ENCODE measurements around the gene MAPK4. TPM values are rescaled to one million over a fixed set of nuclear protein-coding genes. Genes with fewer than 3 reads are reported as not detected.
"Not testable (repeated sequence)": the region's sequence is repeated elsewhere in the genome, so short reads cannot be mapped to it uniquely, and the experiment has no call there.

Gene MAPK4
- total RNA-seq, 1 donor from 2014 or later = not detected

DNA sequence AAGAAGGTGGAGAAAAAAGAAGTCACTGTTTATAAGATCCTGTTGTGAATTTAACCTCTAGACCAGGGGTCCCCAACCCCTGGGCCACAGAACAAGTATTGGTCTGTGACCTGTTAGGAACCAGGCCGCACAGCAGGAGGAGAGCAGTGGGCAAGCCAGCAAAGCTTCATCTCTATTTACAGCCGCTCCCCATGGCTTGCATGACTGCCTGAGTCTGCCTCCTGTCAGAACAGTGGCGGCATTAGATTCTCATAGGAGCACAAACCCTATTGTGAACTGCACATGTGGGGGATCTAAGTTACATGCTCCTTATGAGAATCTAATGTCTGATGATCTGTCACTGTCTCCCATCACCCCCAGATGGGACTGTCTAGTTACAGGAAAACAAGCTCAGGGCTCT is 13.3 kb downstream of the MAPK4 start:
- not testable (repeated sequence) for DNase-seq (ENCODE audit: extremely low read depth, low read depth, low spot score)

DNA sequence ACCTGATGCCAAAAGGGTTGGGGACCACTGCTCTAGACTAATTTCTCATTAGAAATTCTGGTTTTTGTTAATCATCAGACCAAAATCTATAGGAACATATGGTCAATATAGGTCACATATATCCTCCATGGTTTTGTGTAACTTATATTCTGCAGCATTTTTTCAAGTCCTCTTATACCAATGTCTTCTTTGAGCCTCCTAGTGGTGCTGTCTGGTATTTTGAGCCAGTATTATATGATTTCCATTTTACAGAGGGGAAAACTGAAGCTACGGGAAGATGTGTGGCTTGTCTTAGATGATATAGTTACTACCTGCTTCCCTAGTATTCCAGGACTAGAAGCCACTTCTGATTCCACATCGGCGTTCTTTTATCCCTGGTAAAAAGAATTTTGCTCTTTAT is 13.8 kb downstream of the MAPK4 start:
- DNase-seq (ENCODE audit: extremely low read depth, low read depth, low spot score) = no peak

GRCh38 chr18:50578030-50578429 is 18.1 kb downstream of the MAPK4 start:
- no peak for DNase-seq (ENCODE audit: extremely low read depth, low read depth, low spot score)

GRCh38 chr18:50578651-50579050 is 18.8 kb downstream of the MAPK4 start:
- DNase-seq (ENCODE audit: extremely low read depth, low read depth, low spot score) = no peak

DNA sequence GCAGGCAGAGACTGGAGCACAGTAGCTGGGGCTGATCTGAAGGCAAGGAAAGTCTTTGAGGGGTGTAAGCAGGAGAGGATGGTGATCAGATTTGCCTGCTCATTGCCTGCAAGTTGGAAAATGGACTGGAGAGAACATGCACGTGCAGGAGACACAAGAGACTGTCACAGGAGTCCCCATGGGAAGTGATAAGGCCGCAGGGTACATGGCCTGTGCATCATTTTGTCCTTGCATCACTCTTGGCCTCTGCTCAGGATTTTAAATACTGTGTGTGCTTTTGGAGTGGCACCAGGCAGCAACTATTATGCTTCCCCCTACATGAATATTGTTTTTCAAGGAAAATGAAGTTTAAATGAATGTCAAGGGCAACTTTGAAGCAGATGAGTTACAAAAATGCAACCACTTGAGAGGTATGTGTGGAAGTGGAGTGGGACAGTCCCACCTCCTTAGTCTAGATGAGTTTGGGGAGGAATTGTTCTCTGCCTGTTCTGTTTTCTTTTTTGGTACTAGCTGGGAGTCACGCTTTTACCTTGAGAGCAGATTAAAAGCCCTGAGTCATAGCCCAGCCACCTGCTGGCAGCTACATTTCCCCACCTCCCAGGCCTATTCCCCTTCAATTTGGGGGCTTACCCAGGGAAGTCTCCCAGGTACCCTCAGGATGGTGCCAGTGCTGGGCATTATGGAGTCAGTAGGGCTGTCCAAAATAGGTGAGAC is 19.3 kb downstream of the MAPK4 start:
- DNase-seq (ENCODE audit: extremely low read depth, low read depth, low spot score) = no peak

DNA sequence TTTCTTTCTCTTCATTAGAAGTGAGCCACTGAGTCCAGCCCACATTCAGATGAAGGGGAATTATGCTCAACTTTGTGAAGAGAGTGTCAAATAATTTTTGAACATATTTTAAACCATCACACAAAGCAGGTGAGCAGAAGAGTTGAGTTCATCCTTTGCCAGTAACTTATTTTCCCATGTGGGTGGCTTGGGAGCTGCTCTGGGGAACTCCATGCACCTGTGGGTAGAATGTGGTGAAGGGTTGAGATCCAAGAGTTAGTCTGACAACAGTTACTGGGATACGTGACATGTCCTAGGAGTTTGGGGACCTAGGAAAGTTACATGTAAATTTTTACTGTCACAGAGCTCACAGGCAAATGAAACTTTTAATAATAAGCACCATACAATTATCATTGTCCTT is 21.6 kb downstream of the MAPK4 start:
- DNase-seq (ENCODE audit: extremely low read depth, low read depth, low spot score) = no peak

- no peak for DNase-seq (ENCODE audit: extremely low read depth, low read depth, low spot score)
These were observed 22.6 kb downstream of the MAPK4 start for GRCh38 chr18:50582500-50582899.

GRCh38 chr18:50586710-50587109 is 26.8 kb downstream of the MAPK4 start:
- DNase-seq (ENCODE audit: extremely low read depth, low read depth, low spot score) = no peak

GRCh38 chr18:50590593-50590992 is 30.7 kb downstream of the MAPK4 start:
- no peak for DNase-seq (ENCODE audit: extremely low read depth, low read depth, low spot score)

DNA sequence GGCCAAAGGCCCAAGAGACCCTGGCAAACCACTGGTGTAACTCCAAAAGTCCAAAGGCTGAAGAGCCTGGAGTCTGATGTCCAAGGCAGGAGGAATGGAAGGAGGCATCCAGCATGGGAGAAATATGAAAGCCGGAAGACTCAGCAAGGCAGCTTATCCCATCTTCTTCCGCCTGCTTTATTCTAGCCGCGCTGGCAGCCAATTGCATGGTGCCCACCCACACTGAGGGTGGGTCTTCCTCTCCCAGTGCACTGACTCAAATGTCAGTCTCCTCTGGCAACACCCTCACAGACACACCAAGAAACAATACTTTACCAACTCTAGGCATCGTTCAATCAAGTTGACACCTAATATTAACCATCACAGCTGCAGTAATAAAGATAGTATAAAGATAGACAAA is 34.1 kb downstream of the MAPK4 start:
- DNase-seq (ENCODE audit: extremely low read depth, low read depth, low spot score) = no peak

GRCh38 chr18:50594942-50595341 is 35.1 kb downstream of the MAPK4 start:
- DNase-seq (ENCODE audit: extremely low read depth, low read depth, low spot score) = no peak

DNA sequence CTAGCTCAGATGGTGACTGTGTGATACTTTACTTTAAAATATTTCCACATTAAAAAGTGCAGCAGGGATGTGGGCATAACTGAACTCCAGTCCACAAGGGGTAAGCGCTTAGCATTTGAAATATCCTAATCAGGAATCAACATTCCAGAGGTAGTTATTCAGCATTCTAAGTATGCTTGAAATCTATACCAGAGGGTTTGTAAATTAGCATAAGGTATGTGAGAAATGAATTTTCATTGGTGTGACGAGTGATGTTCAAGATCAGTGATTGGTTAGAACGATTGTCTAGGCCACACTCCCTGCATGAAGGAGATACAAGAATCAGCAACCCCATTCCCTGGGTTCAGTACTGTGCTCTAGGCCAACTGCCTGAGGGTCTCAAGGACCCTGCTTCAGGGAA is 42.6 kb downstream of the MAPK4 start:
- no peak for DNase-seq (ENCODE audit: extremely low read depth, low read depth, low spot score)

DNA sequence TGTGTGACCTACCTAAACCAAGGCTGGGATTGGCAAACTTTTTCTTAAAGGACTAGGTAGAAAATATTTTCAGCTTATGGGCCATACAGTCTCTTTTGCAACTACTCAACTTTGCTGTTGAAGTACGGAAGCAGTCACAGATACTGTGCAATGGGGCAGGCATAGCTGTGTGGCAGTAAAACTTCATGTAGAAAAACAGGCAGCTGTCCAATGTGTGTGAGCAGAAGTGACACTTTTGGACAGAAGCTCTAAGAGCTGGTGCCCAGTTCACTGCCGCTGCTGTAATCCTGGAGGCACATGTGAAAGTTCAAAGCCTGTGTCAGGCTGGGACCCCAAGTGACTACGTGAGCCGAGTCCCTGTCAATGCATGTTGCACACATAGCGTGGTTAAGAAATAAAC is 46.7 kb downstream of the MAPK4 start:
- no peak for DNase-seq (ENCODE audit: extremely low read depth, low read depth, low spot score)

DNA sequence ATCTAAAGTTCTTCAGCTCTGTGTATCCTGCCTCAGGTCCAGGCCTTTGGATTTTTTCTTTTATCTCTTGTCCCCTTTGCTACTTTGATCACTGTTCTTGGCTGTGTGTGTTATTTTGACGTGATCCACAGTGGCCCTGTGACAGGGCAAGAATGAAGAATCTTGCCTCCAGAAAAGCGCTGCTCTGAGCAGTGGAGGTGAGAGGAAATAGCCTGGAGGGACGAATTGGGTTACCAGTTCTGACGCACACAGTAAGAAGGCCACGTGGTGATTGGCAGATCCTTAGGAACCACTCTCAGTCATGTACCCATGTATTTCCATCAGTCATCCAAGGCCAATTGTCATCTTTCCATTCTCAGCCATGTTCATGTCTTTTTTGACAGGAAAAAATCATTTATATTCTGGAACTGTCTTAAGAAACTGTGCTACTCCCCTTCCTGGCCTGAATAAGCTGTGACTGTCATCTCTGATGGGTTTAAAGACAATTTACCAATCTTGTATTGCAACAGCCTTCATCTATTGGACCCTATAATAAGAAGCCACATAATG is 47.6 kb downstream of the MAPK4 start:
- no peak for DNase-seq (ENCODE audit: extremely low read depth, low read depth, low spot score)

DNA sequence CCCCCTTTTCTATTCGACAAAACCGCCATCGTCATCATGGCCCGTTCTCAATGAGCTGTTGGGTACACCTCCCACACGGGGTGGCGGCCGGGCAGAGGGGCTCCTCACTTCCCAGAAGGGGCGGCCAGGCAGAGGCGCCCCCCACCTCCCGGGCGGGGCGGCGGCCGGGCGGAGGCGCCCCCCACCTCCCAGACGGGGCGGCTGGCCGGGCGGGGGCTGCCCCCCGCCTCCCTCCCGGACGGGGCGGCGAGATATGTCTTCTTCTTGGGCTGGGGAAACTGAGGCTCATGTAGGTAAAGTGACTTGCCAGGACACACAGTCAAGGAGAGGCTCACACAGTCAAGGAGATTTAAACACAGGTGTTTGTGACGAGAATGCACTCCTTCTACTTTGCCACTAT is 49.3 kb downstream of the MAPK4 start:
- not testable (repeated sequence) for DNase-seq (ENCODE audit: extremely low read depth, low read depth, low spot score)

DNA sequence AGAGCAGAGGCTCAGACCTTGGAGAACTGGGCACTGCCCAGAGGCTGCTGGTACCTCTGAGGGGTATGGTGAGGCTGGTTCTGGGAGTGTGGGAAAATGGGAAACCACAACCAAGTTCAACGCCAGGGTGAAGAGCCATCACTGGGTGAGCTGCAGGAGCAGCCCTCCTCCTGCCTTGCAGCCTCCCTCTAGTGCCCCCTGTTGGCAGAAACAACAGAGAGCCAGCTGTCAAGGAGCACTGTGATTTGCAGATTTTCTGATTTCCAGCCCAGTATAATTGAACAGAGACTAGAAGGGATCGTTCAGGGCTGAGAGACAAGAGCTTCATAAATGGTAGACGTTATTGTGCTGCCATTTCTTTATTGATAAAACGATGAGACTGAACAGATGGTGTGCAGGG is 50.5 kb downstream of the MAPK4 start:
- DNase-seq (ENCODE audit: extremely low read depth, low read depth, low spot score) = no peak

DNA sequence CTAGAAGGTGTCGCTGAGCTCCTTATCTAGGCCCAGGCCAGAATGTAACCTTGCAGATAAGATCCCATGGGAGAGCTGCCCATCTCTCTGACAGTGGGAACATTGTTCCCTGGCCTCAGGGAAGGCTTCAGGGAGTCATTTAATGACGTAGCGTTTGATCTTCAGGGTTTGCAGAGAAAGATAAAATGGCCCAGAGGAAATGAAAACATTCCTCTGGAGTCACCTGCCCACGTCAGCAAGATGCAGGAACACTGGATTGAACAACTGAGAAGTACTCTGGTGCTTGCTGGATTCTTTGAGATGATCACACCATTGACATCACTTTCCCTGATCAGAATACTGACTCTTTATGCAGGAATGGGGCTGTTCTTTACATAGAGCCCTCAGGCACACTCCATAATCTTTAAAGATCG is 51.6 kb downstream of the MAPK4 start:
- no peak for DNase-seq (ENCODE audit: extremely low read depth, low read depth, low spot score)

- no peak for DNase-seq (ENCODE audit: extremely low read depth, low read depth, low spot score)
These were observed 55.0 kb downstream of the MAPK4 start for GRCh38 chr18:50614838-50615237.

GRCh38 chr18:50616484-50617048 is 56.7 kb downstream of the MAPK4 start:
- DNase-seq (ENCODE audit: extremely low read depth, low read depth, low spot score) = no peak

GRCh38 chr18:50619861-50620275 is 60.0 kb downstream of the MAPK4 start:
- no peak for DNase-seq (ENCODE audit: extremely low read depth, low read depth, low spot score)

DNA sequence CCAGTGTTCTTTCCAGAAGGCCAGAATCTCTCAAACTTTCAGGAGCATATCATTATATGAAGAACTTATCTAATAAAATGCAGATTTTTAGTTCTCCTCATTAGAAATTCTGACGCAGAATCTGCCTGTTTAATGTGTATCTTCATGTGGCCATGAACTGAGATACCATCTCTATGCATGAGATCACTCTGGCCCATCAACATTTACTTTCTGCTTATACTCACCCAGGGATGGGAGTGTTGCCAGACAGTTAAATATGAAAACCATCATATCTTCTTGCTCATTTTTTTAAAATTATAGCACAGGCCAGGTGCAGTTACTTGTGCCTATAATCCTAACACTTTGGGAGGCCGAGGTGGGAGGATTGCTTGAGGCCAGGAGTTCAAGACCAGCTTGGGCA is 60.4 kb downstream of the MAPK4 start:
- no peak for DNase-seq (ENCODE audit: extremely low read depth, low read depth, low spot score)

- DNase-seq (ENCODE audit: extremely low read depth, low read depth, low spot score) = no peak
These were observed 61.5 kb downstream of the MAPK4 start for GRCh38 chr18:50621366-50621765.
